Uterine smooth muscle cell (primary cell): Measurements from ENCODE around the gene PTPN4. TPM values are rescaled to one million over a fixed set of nuclear protein-coding genes. Genes with fewer than 3 reads are reported as not detected.

Experiments
- total RNA-seq: library from RNA; depleted of rRNA; stranded (reverse); fragments of >200 nt; gene quantifications from 2 replicates; pipeline ENCODE4 v1.2.3, GENCODE V29; 2014

The PTPN4 gene, protein sequence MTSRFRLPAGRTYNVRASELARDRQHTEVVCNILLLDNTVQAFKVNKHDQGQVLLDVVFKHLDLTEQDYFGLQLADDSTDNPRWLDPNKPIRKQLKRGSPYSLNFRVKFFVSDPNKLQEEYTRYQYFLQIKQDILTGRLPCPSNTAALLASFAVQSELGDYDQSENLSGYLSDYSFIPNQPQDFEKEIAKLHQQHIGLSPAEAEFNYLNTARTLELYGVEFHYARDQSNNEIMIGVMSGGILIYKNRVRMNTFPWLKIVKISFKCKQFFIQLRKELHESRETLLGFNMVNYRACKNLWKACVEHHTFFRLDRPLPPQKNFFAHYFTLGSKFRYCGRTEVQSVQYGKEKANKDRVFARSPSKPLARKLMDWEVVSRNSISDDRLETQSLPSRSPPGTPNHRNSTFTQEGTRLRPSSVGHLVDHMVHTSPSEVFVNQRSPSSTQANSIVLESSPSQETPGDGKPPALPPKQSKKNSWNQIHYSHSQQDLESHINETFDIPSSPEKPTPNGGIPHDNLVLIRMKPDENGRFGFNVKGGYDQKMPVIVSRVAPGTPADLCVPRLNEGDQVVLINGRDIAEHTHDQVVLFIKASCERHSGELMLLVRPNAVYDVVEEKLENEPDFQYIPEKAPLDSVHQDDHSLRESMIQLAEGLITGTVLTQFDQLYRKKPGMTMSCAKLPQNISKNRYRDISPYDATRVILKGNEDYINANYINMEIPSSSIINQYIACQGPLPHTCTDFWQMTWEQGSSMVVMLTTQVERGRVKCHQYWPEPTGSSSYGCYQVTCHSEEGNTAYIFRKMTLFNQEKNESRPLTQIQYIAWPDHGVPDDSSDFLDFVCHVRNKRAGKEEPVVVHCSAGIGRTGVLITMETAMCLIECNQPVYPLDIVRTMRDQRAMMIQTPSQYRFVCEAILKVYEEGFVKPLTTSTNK
- total RNA-seq = 15.2 and 24.2 TPM in 2 replicates

DNA sequence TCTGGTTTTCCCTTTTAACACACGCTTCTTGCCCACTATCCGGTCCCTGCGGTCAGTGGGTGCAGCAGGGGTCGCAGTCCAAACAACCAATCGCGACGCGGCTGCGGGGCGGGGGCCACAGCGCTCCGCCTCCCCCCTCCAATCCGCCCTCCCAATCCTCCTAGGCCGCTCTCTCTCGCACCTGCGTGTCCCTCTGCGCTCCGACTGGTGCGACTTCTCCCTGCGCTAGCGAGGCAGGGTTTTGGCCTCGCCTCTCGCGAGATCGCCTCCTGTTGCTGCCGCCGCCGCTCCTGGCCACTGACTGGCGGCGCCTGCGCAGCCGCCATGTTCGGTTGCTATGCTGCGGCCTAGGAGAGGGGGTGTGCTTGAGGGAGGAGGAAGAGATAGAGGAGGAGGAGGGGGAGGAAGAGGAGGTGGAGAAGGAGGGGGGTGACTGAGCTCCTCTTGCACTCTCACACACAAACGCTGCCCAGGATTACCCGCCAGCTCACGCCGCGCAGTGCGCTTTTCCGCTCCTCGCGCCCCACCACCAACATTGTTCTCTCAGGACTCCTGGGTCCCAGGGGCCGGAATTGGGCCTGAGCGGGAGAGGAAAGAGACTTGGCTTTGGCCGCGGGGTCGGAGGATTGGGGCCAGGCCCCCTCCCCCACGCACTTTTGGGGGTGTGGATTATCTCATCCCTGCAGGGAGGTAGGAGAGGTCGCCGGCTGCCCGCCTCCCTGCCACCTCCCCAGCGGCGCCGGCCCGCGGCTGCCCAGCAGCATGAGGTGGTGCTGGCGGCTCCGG, at the start of gene PTPN4:
PTPN4 (plus strand) TSS at position 472 of the 786 bp plus-strand sequence. CDS start 49,932 bp downstream, outside the sequence.

DNA sequence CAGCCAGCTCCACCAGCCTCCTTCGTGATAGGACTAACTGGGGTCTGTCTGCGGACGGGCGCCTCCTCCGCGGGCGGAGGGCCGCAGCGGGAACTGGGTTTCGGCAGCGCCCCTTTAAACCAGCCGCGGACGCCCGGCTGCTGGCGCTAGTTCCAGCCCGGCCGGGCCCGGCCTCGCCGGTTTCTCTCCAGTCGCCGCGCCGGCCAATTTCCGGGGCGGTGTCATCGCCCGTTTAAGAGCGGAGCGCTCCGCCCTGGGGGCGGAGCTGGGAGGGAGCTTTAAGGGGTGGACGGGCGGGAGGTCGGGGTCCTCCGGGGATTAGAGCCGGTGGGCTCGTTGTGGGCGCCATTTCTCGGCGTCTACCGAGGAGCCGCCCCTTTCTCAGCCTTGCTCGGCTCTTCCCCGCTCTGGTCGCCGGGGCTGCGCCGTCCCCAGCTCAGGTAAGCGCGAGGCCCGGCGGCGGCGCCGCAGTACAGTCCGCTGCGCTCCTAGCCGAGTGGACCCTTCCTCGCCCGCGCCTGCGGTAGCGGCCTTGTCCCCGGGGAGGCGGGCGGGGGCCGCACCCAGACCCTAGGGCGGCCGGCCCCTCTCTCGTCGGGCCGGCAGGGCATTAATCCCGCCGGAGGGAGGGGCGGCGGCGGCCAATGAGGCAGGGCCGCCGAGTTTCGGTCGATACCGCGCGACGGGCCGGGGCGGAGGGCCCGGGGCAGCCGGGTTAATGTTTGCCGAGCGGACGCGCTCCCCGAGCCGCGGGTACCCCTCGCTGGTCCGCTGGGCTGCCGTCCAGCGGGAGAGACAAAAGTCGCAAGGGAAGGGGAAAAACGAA, 253.3 kb downstream of the PTPN4 start, which contains the start of gene EPB41L5:
EPB41L5 (plus strand) TSS at position 307 of the 826 bp plus-strand sequence. CDS start 6,008 bp downstream, outside the sequence.

Other genes with a start within 250 kb of the PTPN4 start
- not detected in 2 replicates for gene SCTR, start 235.4 kb upstream of the PTPN4 start, total RNA-seq
- gene CFAP221, start 215.5 kb upstream of the PTPN4 start, total RNA-seq = 0.12 TPM in 1 of 2 replicates, not detected in the other
- 8.4 and 8.6 TPM in 2 replicates for gene TMEM177, start 80.7 kb upstream of the PTPN4 start, total RNA-seq